HepG2 (cell line): ENCODE measurements around the gene SLC22A12. TPM values are rescaled to one million over a fixed set of nuclear protein-coding genes. Genes with fewer than 3 reads are reported as not detected.

Source experiments
- ATAC-seq: fragments of 200-7000 bp; cut with Tn5 transposase; 3 replicates; pipeline ENCODE4 v1.9.1; 2020; ENCODE audit warnings: mild to moderate bottlenecking, moderate library complexity
- BruUV-seq: library from RNA; stranded (reverse); fragments of 400-500 nt; replicated peaks from 2 replicates; lab custom pipeline; 2021; lab: Mats Ljungman, UMichigan
- CTCF ChIA-PET: fragments of 300-600 bp; formaldehyde crosslinking; extraction: SDS; loops from one replicate; lab custom pipeline; 2021; ENCODE audit warnings: low total read pairs, inconsistent platforms, low intra/inter-chr PET ratio; lab: Yijun Ruan, JAX
- POLR2A ChIA-PET: fragments of 350-600 bp; sonication (Branson Sonifier 250); formaldehyde crosslinking; loops from one replicate; lab custom pipeline; 2020; ENCODE audit warnings: antibody characterized with exemption, inconsistent platforms; lab: Yijun Ruan, JAX
- DNase-seq: peaks from one replicate; pipeline ENCODE4 v3.0.0-alpha.2; 2015; ENCODE audit warnings: low spot score
- FAIRE-seq: peaks from 3 replicates; lab custom pipeline; 2011; peaks lifted over from hg19 to GRCh38; lab: Jason Lieb, UNC
- H2AFZ ChIP-seq: one replicate; pipeline ENCODE4 v1.6.1; 2011; ENCODE audit warnings: low read length, inconsistent platforms
- H3K27ac ChIP-seq: fragments of 300-600 bp; 3 replicates; pipeline ENCODE4 v1.8.0; 2011; ENCODE audit warnings: mixed run types, mild to moderate bottlenecking, mixed read lengths, low read length, inconsistent platforms; ENCODE audit not compliant: insufficient read depth; ENCODE audit errors: extremely low read length
- H3K27me3 ChIP-seq, 2 experiments: fragments of 200-600 bp in 1 of 2; 2 replicates in 1 of 2; 3 replicates in 1 of 2; pipeline versions ENCODE4 v1.6.0 to v1.8.0; 2011; ENCODE audit warnings: low read length in 2 of 2, mild to moderate bottlenecking in 2 of 2, moderate library complexity in 2 of 2, inconsistent platforms in 1 of 2; ENCODE audit not compliant: insufficient read depth in 2 of 2, control insufficient read depth in 1 of 2
- H3K36me3 ChIP-seq, 2 experiments: fragments of 200-600 bp in 1 of 2; replicated peaks in 1 of 2; 2 replicates in 1 of 2; 3 replicates in 1 of 2; pipeline versions ENCODE4 v1.5.1 to v1.8.0; 2011; ENCODE audit warnings: low read length in 2 of 2, inconsistent platforms in 1 of 2; ENCODE audit not compliant: insufficient read depth in 2 of 2, control insufficient read depth in 1 of 2
- H3K4me1 ChIP-seq: 2 replicates; pipeline ENCODE4 v1.5.1; 2012; ENCODE audit warnings: low read length, inconsistent platforms; ENCODE audit not compliant: insufficient read depth
- H3K4me2 ChIP-seq: 2 replicates; pipeline ENCODE4 v1.6.0; 2011; ENCODE audit warnings: low read depth, low read length, inconsistent platforms
- H3K4me3 ChIP-seq, 3 experiments: fragments of 200-600 bp in 1 of 3; sonication (generic), shearing (Covaris generic) in 1 of 3; replicated peaks in 1 of 3; 2 replicates each; pipeline ENCODE4 v1.5.1; 2011 to 2016; ENCODE audit warnings: low read length in 3 of 3, inconsistent platforms in 2 of 3, low read depth in 2 of 3, mild to moderate bottlenecking in 2 of 3, control low read depth in 1 of 3, mixed read lengths in 1 of 3; ENCODE audit not compliant: insufficient read depth in 1 of 3
- H3K79me2 ChIP-seq: one replicate; pipeline ENCODE4 v1.6.1; 2011; ENCODE audit warnings: low read length, inconsistent platforms; ENCODE audit not compliant: insufficient read depth
- H3K9ac ChIP-seq: 2 replicates; pipeline ENCODE4 v1.6.0; 2011; ENCODE audit warnings: mild to moderate bottlenecking, low read depth, low read length, inconsistent platforms; ENCODE audit not compliant: insufficient read depth
- H3K9me3 ChIP-seq: 2 replicates; pipeline ENCODE4 v1.5.1; 2012; ENCODE audit warnings: mild to moderate bottlenecking, low read length
- H4K20me1 ChIP-seq: 2 replicates; pipeline ENCODE4 v1.6.0; 2011; ENCODE audit warnings: inconsistent platforms, mild to moderate bottlenecking, low read length, moderate library complexity; ENCODE audit not compliant: insufficient read depth
- IRF9 ChIP-seq: sonication (generic); formaldehyde crosslinking; IDR thresholded peaks from 2 replicates; pipeline ENCODE4 v1.8.0; 2022; ENCODE audit warnings: missing genetic modification reagents, mild to moderate bottlenecking, borderline replicate concordance
- MLX ChIP-seq: IDR thresholded peaks from 2 replicates; pipeline ENCODE4 v1.6.1; 2016
- NCOA5 ChIP-seq: sonication (generic); formaldehyde crosslinking; IDR thresholded peaks from 2 replicates; pipeline ENCODE4 v1.4.0; 2020; ENCODE audit warnings: missing genetic modification reagents
- NR2F1 ChIP-seq, 2 experiments: fragments of 450-650 bp in 1 of 2; formaldehyde crosslinking in 1 of 2; IDR thresholded peaks; 2 replicates each; pipeline versions ENCODE4 v1.5.0 to v1.6.1; 2016 to 2020; ENCODE audit warnings: mild to moderate bottlenecking in 1 of 2, missing compliant biosample characterization in 1 of 2, missing genetic modification reagents in 1 of 2, moderate library complexity in 1 of 2
- POLR2AphosphoS5 ChIP-seq: IDR thresholded peaks from 2 replicates; pipeline ENCODE4 v1.6.1; 2012; ENCODE audit warnings: low read depth, low read length
- RXRB ChIP-seq: IDR thresholded peaks from 2 replicates; pipeline ENCODE4 v1.6.1; 2016; ENCODE audit warnings: borderline replicate concordance, missing genetic modification reagents, missing compliant biosample characterization
- ZC3H4 ChIP-seq: sonication (generic); formaldehyde crosslinking; IDR thresholded peaks from 2 replicates; pipeline ENCODE4 v1.4.0; 2020; ENCODE audit warnings: missing genetic modification reagents, borderline replicate concordance
- ZNF468 ChIP-seq: sonication (generic); formaldehyde crosslinking; IDR thresholded peaks from 2 replicates; pipeline ENCODE4 v1.8.0; 2022; ENCODE audit warnings: mild to moderate bottlenecking, moderate library complexity, missing genetic modification reagents
- ZNF530 ChIP-seq: sonication (generic); formaldehyde crosslinking; IDR thresholded peaks from 2 replicates; pipeline ENCODE4 v1.5.0; 2020; ENCODE audit warnings: low read depth, mild to moderate bottlenecking, missing genetic modification reagents
- WGBS: methylation state at CpG from one replicate; pipeline ENCODE4 v1.1.6; 2017; ENCODE audit warnings: low lambda C conversion rate; 5-methylcytosine and 5-hydroxymethylcytosine counted together
- in situ Hi-C: cut with HindIII; loops from 2 replicates; pipeline ENCODE4 v1.10.0; 2017; ENCODE audit warnings: low pct_unique_long_range_greater_than_20kb; ENCODE audit not compliant: extremely low pct_ligation_motif_present
- intact Hi-C: fragments of 100-400 bp; cut with micrococcal nuclease; formaldehyde crosslinking; loops from one replicate; pipeline ENCODE4 v1.10.0; 2022; ENCODE audit not compliant: unreplicated experiment
- polyA plus RNA-seq, 8 experiments: library from polyadenylated mRNA; depleted of rRNA in 3 of 8; stranded (reverse) in 7 of 8; unstranded in 1 of 8; fragments of >200 nt; fragmentation: Illumina TruSeq in 4 of 8; extraction: Trizol in 4 of 8; gene quantifications; 2 replicates each; pipeline versions ENCODE4 v1.2.1 to v1.2.3, GENCODE V29; 2011 to 2016; ENCODE audit warnings: low read depth in 4 of 8, missing spikeins in 1 of 8, mixed read lengths in 1 of 8; ENCODE audit not compliant: insufficient read depth in 1 of 8
- total RNA-seq, 5 experiments: library from RNA; depleted of rRNA; stranded (reverse); fragments of >200 nt; fragmentation: Illumina TruSeq; extraction: Trizol; gene quantifications; 2 replicates each; pipeline ENCODE4 v1.2.3, GENCODE V29; 2016; ENCODE audit warnings: low read depth in 1 of 5

Gene SLC22A12
- total and polyA plus RNA-seq, 2 of the 13 experiments (the other 11 are each of a cell fraction or from before 2014, with no cell fraction given): not detected

GRCh38 chr11:64632654-64633053 lies 41.6 kb downstream of the SLC22A12 start:
- Histone ChIP-seq H3K27ac (no peak overlapping the region), H3K79me2 (no peaks in the 10 kb centered on the region), H2AFZ (no peak overlapping the region), H3K4me3 (no peak overlapping the region)
- TF ChIP-seq NCOA5 (CRISPR knock-in tag) (no peak), ZNF468 (CRISPR knock-in tag) (no peak), IRF9 (no peak), RXRB (CRISPR knock-in tag) (no peak), POLR2AphosphoS5 (no peak), ZC3H4 (CRISPR knock-in tag) (no peak), NR2F1 (CRISPR knock-in tag; IDR thresholded peaks at IDR 0.05) (no peak), MLX (CRISPR knock-in tag) (no peak), ZNF530 (no peak)
- TF ChIP-seq, all 625 proteins: peak for 0
- no peaks in the 10 kb centered on the region for H3K9me3 ChIP-seq
- ChIA-PET POLR2A (no interaction called here), CTCF (no interaction called here)
- H3K4me1 ChIP-seq: no peaks in the 10 kb centered on the region
- H3K9ac ChIP-seq: no peak overlapping the region
- peaks cover 11 to 53% of the 10 kb centered on the region in 2 experiments for H3K27me3 ChIP-seq
- DNase-seq (no peak), FAIRE-seq (no peak), ATAC-seq (no peak)
- intact Hi-C loops: no loop called here
- 51% methylated on average over 9 of the region's 10 CpGs for WGBS
- no peaks in the 10 kb centered on the region for H3K36me3 ChIP-seq
- no peak overlapping the region for H3K4me2 ChIP-seq
- in situ Hi-C loops: no loop called here
- no peaks in the 10 kb centered on the region for H4K20me1 ChIP-seq
- no TSS peak for BruUV-seq
